Neural crest cell (in vitro differentiated cells): Measurements from ENCODE around the gene SWAP70. TPM values are rescaled to one million over a fixed set of nuclear protein-coding genes. Genes with fewer than 3 reads are reported as not detected.
"Not testable (repeated sequence)": the region's sequence is repeated elsewhere in the genome, so short reads cannot be mapped to it uniquely, and the experiment has no call there.

Experiments
- DNase-seq: peaks from one replicate; pipeline ENCODE4 v3.0.0; 2021; ENCODE audit warnings: low read depth, mixed read lengths, low spot score
- H3K27ac Mint-ChIP-seq: one replicate; pipeline ENCODE4 v1.8.0; 2021; ENCODE audit warnings: mild to moderate bottlenecking, mixed read lengths; ENCODE audit not compliant: unreplicated experiment
- H3K27me3 Mint-ChIP-seq: 2 replicates; pipeline ENCODE4 v1.8.0; 2021; ENCODE audit warnings: low read depth, mild to moderate bottlenecking, mixed read lengths
- H3K36me3 Mint-ChIP-seq: 2 replicates; pipeline ENCODE4 v1.8.0; 2021; ENCODE audit warnings: low read depth, mild to moderate bottlenecking, mixed read lengths
- H3K4me1 Mint-ChIP-seq: 2 replicates; pipeline ENCODE4 v1.8.0; 2021; ENCODE audit warnings: mixed read lengths
- H3K4me3 Mint-ChIP-seq: one replicate; pipeline ENCODE4 v1.8.0; 2021; ENCODE audit warnings: mild to moderate bottlenecking, mixed read lengths
- H3K9me3 Mint-ChIP-seq: 2 replicates; pipeline ENCODE4 v1.8.0; 2021; ENCODE audit warnings: mixed read lengths
- total RNA-seq: library from RNA; stranded (reverse); gene quantifications from 2 replicates; pipeline ENCODE4 v1.2.1, GENCODE V29; 2021
- TF ChIP-seq, protein P1 (sequence below): fragments of 200-600 bp; sonication (generic); conservative IDR thresholded peaks from 2 replicates; pipeline ENCODE4 v1.5.0; 2021; ENCODE audit warnings: antibody characterized with exemption, mild to moderate bottlenecking

The SWAP70 gene
- total RNA-seq, 1 donor from 2014 or later: 18.1 TPM

DNA sequence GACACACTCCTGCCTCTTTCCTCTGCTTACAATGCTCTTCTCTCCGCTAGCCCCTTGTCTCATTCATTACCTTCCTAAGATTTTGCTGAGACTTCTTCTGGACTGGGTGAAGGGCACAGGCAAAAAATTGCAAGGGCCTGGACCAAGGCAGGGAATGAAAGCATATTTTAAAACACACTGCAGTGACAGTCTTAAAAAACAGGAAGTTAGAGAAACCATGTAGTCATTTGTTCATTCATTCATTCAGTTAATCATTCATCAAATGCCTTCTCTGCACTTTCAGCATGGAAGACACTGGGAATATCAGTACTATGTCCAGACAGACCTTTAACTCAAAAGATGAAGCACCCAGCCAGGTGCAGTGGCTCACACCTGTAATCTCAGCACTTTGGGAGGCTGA lies 44.9 kb upstream of the SWAP70 start:
- TF ChIP-seq, protein P1, sequence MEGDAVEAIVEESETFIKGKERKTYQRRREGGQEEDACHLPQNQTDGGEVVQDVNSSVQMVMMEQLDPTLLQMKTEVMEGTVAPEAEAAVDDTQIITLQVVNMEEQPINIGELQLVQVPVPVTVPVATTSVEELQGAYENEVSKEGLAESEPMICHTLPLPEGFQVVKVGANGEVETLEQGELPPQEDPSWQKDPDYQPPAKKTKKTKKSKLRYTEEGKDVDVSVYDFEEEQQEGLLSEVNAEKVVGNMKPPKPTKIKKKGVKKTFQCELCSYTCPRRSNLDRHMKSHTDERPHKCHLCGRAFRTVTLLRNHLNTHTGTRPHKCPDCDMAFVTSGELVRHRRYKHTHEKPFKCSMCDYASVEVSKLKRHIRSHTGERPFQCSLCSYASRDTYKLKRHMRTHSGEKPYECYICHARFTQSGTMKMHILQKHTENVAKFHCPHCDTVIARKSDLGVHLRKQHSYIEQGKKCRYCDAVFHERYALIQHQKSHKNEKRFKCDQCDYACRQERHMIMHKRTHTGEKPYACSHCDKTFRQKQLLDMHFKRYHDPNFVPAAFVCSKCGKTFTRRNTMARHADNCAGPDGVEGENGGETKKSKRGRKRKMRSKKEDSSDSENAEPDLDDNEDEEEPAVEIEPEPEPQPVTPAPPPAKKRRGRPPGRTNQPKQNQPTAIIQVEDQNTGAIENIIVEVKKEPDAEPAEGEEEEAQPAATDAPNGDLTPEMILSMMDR: no peak
- Mint-ChIP-seq H3K27me3 (no peaks in the 10 kb centered on the region), H3K4me1 (peaks cover 27% of the 10 kb centered on the region), H3K36me3 (no peaks in the 10 kb centered on the region), H3K4me3 (no peak overlapping the region), H3K9me3 (peaks cover 3% of the 10 kb centered on the region), H3K27ac (no peak overlapping the region)
- DNase-seq: no peak

DNA sequence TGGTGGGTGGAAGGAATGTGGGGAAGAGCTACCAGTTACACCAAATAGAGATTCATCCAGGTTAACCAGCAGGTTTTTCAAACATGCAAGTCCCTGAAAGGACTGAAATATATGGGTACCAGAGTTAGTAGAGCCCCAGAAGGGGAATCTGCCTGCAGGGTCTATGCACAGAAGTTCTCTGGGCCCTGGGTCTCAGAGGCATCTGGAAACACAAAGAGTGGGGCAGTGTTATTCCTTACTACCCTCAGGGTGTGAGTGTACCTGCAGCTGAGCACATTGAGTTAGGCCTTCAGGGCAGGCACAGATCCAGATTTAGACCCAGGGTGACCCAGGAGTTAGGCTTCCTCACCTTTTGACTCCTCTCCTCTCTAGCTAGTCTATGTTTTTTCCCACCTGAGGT lies 43.9 kb upstream of the SWAP70 start:
- DNase-seq: no peak
- Mint-ChIP-seq H3K27me3 (no peaks in the 10 kb centered on the region), H3K36me3 (no peaks in the 10 kb centered on the region), H3K9me3 (peaks cover 3% of the 10 kb centered on the region), H3K4me3 (no peak overlapping the region), H3K27ac (no peak overlapping the region), H3K4me1 (peaks cover 21% of the 10 kb centered on the region)
- TF ChIP-seq, protein P1: no peak

DNA sequence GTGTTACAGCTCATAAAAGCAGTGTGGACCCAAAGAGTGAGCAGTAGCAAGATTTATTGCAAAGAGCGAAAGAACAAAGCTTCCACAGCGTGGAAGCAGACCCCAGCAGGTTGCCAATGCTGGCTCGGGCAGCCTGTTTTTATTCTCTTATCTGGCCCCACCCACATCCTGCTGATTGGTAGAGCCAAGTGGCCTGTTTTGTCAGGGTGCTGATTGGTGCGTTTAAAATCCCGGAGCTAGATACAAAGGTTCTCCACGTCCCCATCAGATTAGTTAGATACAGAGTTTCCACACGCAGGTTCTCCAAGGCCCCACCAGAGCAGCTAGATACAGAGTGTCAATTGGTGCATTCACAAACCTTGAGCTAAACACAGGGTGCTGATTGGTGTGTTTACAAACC lies 41.5 kb upstream of the SWAP70 start:
- not testable (repeated sequence) for H3K27ac Mint-ChIP-seq

DNA sequence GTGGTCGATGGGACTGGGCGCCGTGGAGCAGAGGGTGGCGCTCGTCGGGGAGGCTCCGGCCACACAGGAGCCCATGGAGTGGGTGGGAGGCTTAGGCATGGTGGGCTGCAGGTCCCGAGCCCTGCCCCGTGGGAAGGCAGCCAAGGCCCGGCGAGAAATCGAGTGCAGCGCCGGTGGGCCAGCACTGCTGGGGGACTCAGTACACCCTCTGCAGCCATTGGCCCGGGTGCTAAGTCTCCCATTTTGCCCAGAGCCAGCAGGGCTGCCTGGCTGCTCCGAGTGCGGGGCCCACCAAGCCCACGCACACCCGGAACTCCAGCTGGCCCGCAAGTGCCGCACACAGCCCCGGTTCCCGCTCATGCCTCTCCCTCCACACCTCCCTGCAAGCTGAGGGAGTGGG lies 40.8 kb upstream of the SWAP70 start:
- not testable (repeated sequence) for DNase-seq, H3K27me3 Mint-ChIP-seq, H3K4me3 Mint-ChIP-seq, H3K27ac Mint-ChIP-seq, H3K9me3 Mint-ChIP-seq, H3K36me3 Mint-ChIP-seq
- peaks cover 46% of the 10 kb centered on the region for H3K4me1 Mint-ChIP-seq

More for the DNA sequence above, 41.5 kb upstream of the SWAP70 start:
- not testable (repeated sequence) for DNase-seq, H3K9me3 Mint-ChIP-seq, H3K4me3 Mint-ChIP-seq, H3K36me3 Mint-ChIP-seq, H3K27me3 Mint-ChIP-seq
- H3K4me1 Mint-ChIP-seq: peaks cover 45% of the 10 kb centered on the region

DNA sequence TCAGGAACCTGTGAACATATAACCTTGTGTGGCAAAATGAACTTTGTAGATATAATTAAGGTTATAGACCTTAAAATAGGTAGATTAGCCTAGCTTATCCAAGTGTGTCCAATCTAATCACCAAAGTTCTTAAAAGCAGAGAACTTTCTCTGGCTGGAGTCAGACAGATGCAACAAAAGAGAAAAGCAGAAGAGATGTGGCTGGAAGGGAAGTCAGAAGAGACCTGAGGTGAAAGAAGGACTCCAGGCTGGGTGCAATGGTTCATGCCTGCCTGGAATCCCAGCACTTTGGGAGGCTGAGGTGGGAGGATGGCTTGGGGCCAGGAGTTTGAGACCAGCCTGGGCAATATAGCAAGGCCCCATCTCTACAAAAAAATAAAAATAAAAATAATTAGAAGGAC lies 39.4 kb upstream of the SWAP70 start:
- Mint-ChIP-seq H3K4me1 (peaks cover 46% of the 10 kb centered on the region), H3K27ac (no peak overlapping the region), H3K4me3 (no peak overlapping the region), H3K36me3 (no peaks in the 10 kb centered on the region), H3K9me3 (no peaks in the 10 kb centered on the region), H3K27me3 (no peaks in the 10 kb centered on the region)
- TF ChIP-seq, protein P1: no peak
- no peak for DNase-seq

DNA sequence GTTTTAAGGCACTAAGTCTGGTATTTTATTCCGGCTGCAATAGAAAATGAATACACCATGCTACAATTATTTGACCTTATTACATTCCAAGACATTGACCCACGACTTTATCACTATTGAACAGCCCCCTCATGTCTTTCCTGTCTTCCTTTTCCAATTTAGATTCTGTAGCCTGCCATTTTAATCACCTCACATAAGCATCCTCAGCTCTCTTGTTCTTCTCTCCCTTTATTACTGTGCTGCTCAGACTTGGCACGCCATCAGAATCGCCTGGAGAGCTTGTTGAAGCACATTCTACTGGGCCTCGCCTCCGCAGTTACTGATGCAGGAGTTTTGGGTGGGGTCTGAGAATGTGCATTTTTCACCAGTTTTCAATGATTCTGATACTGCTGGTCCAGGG lies 38.7 kb upstream of the SWAP70 start:
- DNase-seq: no peak
- Mint-ChIP-seq H3K27ac (no peak overlapping the region), H3K9me3 (no peaks in the 10 kb centered on the region), H3K4me1 (peaks cover 39% of the 10 kb centered on the region), H3K36me3 (no peaks in the 10 kb centered on the region), H3K27me3 (no peaks in the 10 kb centered on the region), H3K4me3 (no peak overlapping the region)
- TF ChIP-seq, protein P1: no peak

DNA sequence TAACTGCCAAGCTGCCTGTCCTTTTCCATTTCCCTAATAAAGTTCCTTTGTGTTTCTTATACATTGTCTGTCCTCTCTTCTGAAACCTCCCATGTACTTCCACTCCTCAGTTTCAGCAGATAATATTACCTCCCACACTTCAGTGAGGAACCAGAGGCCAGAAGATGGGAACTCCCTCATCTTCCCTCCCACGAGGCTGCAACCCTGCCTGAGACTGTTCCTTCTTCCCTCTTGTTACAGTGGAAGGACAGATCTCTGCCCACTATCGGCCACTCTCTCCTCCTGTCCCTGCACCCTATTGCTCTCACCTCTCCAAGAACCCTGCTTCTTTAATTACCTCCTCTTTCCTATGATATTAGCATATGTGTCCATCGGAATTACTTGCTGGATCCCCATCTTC lies 38.1 kb upstream of the SWAP70 start:
- peaks cover 39% of the 10 kb centered on the region for H3K4me1 Mint-ChIP-seq
- H3K4me3 Mint-ChIP-seq: no peak overlapping the region
- DNase-seq: no peak
- TF ChIP-seq, protein P1: no peak
- no peaks in the 10 kb centered on the region for H3K27me3 Mint-ChIP-seq
- H3K9me3 Mint-ChIP-seq: no peaks in the 10 kb centered on the region
- no peaks in the 10 kb centered on the region for H3K36me3 Mint-ChIP-seq
- no peak overlapping the region for H3K27ac Mint-ChIP-seq
